T-cell (primary cell): ENCODE data around the gene TMEM38A. TPM values are rescaled to one million over a fixed set of nuclear protein-coding genes. Genes with fewer than 3 reads are reported as not detected.
"Not testable (repeated sequence)": the region's sequence is repeated elsewhere in the genome, so short reads cannot be mapped to it uniquely, and the experiment has no call there.

Experiments
- ATAC-seq, 4 experiments: fragments of 200-7000 bp in 3 of 4; fragments of 150-1000 bp in 1 of 4; cut with Tn5 transposase; replicated peaks in 1 of 4; 1 replicate in 3 of 4; 2 replicates in 1 of 4; pipeline ENCODE4 v1.10.0; 2021; ENCODE audit warnings: moderate library complexity in 3 of 4, mild to moderate bottlenecking in 2 of 4, moderate number of reproducible peaks in 1 of 4
- CTCF ChIA-PET, 2 donors: fragments of 300-600 bp; sonication (Branson Sonifier 250); formaldehyde crosslinking; loops; one replicate each; lab custom pipeline; 2022; ENCODE audit warnings: antibody characterized with exemption in 2 of 2; lab: Charles Lee
- POLR2A ChIA-PET, 2 donors: fragments of 300-600 bp; sonication (Branson Sonifier 250); formaldehyde crosslinking; loops; one replicate each; lab custom pipeline; 2022; ENCODE audit warnings: antibody characterized with exemption in 2 of 2; lab: Charles Lee
- DNase-seq, 35 experiments: peaks; one replicate each; pipeline versions ENCODE4 v3.0.0 to v3.0.0-alpha.2; 2013 to 2023
- H3K27ac ChIP-seq: one replicate; pipeline ENCODE4 v1.5.1; 2013; ENCODE audit warnings: low read length
- H3K27me3 ChIP-seq, 2 experiments: replicated peaks in 1 of 2; 1 replicate in 1 of 2; 2 replicates in 1 of 2; pipeline versions ENCODE4 v1.6.1 to v1.7.0; 2013; ENCODE audit warnings: low read length in 1 of 2, mixed read lengths in 1 of 2; ENCODE audit not compliant: control insufficient read depth in 2 of 2, insufficient read depth in 2 of 2; ENCODE audit errors: extremely low read depth in 1 of 2
- H3K36me3 ChIP-seq, 2 donors: 1 replicate in 1 of 2; 2 replicates in 1 of 2; pipeline versions ENCODE4 v1.6.1 to v1.7.0; 2013; ENCODE audit warnings: low read length in 1 of 2; ENCODE audit not compliant: control insufficient read depth in 2 of 2, insufficient read depth in 1 of 2; ENCODE audit errors: extremely low read depth in 1 of 2
- H3K4me1 ChIP-seq, 2 experiments: 1 replicate in 1 of 2; 2 replicates in 1 of 2; pipeline versions ENCODE4 v1.6.1 to v1.7.0; 2013; ENCODE audit warnings: low read length in 2 of 2, mixed read lengths in 1 of 2; ENCODE audit not compliant: insufficient read depth in 2 of 2, control insufficient read depth in 1 of 2; ENCODE audit errors: extremely low read depth in 1 of 2
- H3K4me3 ChIP-seq, 2 donors: 1 replicate in 1 of 2; 2 replicates in 1 of 2; pipeline versions ENCODE4 v1.5.1 to v1.7.0; 2013; ENCODE audit warnings: mild to moderate bottlenecking in 2 of 2, low read length in 1 of 2, moderate library complexity in 1 of 2; ENCODE audit not compliant: control insufficient read depth in 1 of 2; ENCODE audit errors: extremely low read depth in 1 of 2
- H3K9me3 ChIP-seq: 2 replicates; pipeline ENCODE4 v1.7.0; 2013
- H3K27ac Mint-ChIP-seq, 2 donors: one replicate each; pipeline ENCODE4 v1.8.0; 2020 to 2021; ENCODE audit warnings: mild to moderate bottlenecking in 2 of 2, mixed read lengths in 2 of 2
- H3K27me3 Mint-ChIP-seq, 2 donors: one replicate each; pipeline ENCODE4 v1.8.0; 2021 to 2022; ENCODE audit warnings: mixed read lengths in 2 of 2
- H3K36me3 Mint-ChIP-seq: one replicate; pipeline ENCODE4 v1.8.0; 2021; ENCODE audit warnings: mixed read lengths
- H3K4me1 Mint-ChIP-seq, 3 donors: one replicate each; pipeline ENCODE4 v1.8.0; 2020 to 2022; ENCODE audit warnings: mixed read lengths in 3 of 3, mild to moderate bottlenecking in 1 of 3
- H3K4me3 Mint-ChIP-seq, 3 donors: one replicate each; pipeline ENCODE4 v1.8.0; 2020 to 2022; ENCODE audit warnings: mild to moderate bottlenecking in 3 of 3, mixed read lengths in 3 of 3, moderate library complexity in 3 of 3
- H3K9me3 Mint-ChIP-seq, 3 donors: one replicate each; pipeline ENCODE4 v1.8.0; 2020 to 2022; ENCODE audit warnings: mixed read lengths in 3 of 3
- WGBS: methylation state at CpG from one replicate; pipeline ENCODE4 v1.1.5; 2013; ENCODE audit warnings: missing lambda C conversion rate; ENCODE audit not compliant: insufficient coverage; 5-methylcytosine and 5-hydroxymethylcytosine counted together
- total RNA-seq, 35 experiments: library from RNA in 6 of 35; stranded (reverse) in 6 of 35; fragments of 120-200 nt in 1 of 35; gene quantifications; one replicate each; pipeline versions ENCODE4 v1.2.1 to v1.2.4 and lab custom pipeline; 2013 to 2026

The TMEM38A gene
- total RNA-seq, 5 donors from 2014 or later (not counting 1 experiment from before 2014, with no cell fraction given) = 0.45 to 2.0 (median 0.77) TPM

- Mint-ChIP-seq H3K27me3 (peaks cover 0 to 3% of the 10 kb centered on the region in 2 donors), H3K27ac (no peak overlapping the region), H3K4me1 (no peaks in the 10 kb centered on the region), H3K9me3 (no peaks in the 10 kb centered on the region), H3K36me3 (no peaks in the 10 kb centered on the region), H3K4me3 (no peak overlapping the region)
- WGBS = 93% methylated on average over 6 of the region's 12 CpGs
- ChIA-PET CTCF (no interaction called here), POLR2A (interaction anchor here in 1 of 2 donors (0.5 kb wide), 1 partner anchor 105 kb away, joined by 10 read pairs; no protein-coding TSS in a partner anchor)
- ATAC-seq (no peak), DNase-seq (no peak)
- no peaks in the 10 kb centered on the region for H3K9me3 ChIP-seq
- H3K36me3 ChIP-seq = no peaks in the 10 kb centered on the region
- no peak overlapping the region for H3K27ac ChIP-seq
- no peaks in the 10 kb centered on the region for H3K4me1 ChIP-seq
- peaks cover 0 to 2% of the 10 kb centered on the region in 2 experiments for H3K27me3 ChIP-seq
- H3K4me3 ChIP-seq = no peak overlapping the region
These were observed 10.8 kb downstream of the TMEM38A start for GRCh38 chr19:16671652-16672274.

GRCh38 chr19:16673231-16673630 is 12.3 kb downstream of the TMEM38A start:
- H3K4me3 Mint-ChIP-seq = no peak overlapping the region
- Histone ChIP-seq H3K4me1 (no peaks in the 10 kb centered on the region), H3K4me3 (no peak overlapping the region), H3K9me3 (no peaks in the 10 kb centered on the region), H3K27ac (no peak overlapping the region), H3K36me3 (no peaks in the 10 kb centered on the region), H3K27me3 (peaks cover 0 to 7% of the 10 kb centered on the region in 2 experiments)
- H3K36me3 Mint-ChIP-seq = no peaks in the 10 kb centered on the region
- WGBS = 74% methylated on average over 3 of the region's 3 CpGs
- ATAC-seq (no peak), DNase-seq (no peak)
- no peaks in the 10 kb centered on the region for H3K4me1 Mint-ChIP-seq
- H3K27me3 Mint-ChIP-seq = peaks cover 0 to 3% of the 10 kb centered on the region in 2 donors
- no peaks in the 10 kb centered on the region for H3K9me3 Mint-ChIP-seq
- CTCF ChIA-PET = interaction anchor here in 1 of 2 donors (0.5 kb wide), 1 partner anchor 14 kb away, joined by 3 read pairs; no protein-coding TSS in a partner anchor
- POLR2A ChIA-PET = no interaction called here
- no peak overlapping the region for H3K27ac Mint-ChIP-seq

- H3K36me3 Mint-ChIP-seq, H3K27ac Mint-ChIP-seq, ATAC-seq, H3K27me3 ChIP-seq, H3K9me3 Mint-ChIP-seq, DNase-seq, H3K36me3 ChIP-seq, H3K4me1 Mint-ChIP-seq, POLR2A ChIA-PET, H3K27me3 Mint-ChIP-seq, H3K4me3 ChIP-seq, CTCF ChIA-PET, H3K4me1 ChIP-seq, H3K9me3 ChIP-seq, H3K27ac ChIP-seq, H3K4me3 Mint-ChIP-seq: not testable (repeated sequence)
- 54% methylated on average over 1 of the region's 4 CpGs for WGBS
These were observed 12.9 kb downstream of the TMEM38A start for GRCh38 chr19:16673839-16674238.

- H3K4me1 ChIP-seq = no peaks in the 10 kb centered on the region
- H3K27me3 ChIP-seq = peaks cover 0 to 19% of the 10 kb centered on the region in 2 experiments
- no peaks in the 10 kb centered on the region for H3K9me3 ChIP-seq
- WGBS = 84% methylated on average over 7 of the region's 15 CpGs
- ATAC-seq = no peak
- DNase-seq = no peak
- H3K9me3 Mint-ChIP-seq = peaks cover 0 to 7% (median 5%) of the 10 kb centered on the region in 3 donors
- H3K4me3 ChIP-seq = no peak overlapping the region
- peaks cover 0 to under 1% of the 10 kb centered on the region in 2 donors for H3K36me3 ChIP-seq
- CTCF ChIA-PET = no interaction called here
- H3K36me3 Mint-ChIP-seq = peaks cover 6% of the 10 kb centered on the region
- POLR2A ChIA-PET = no interaction called here
- H3K4me1 Mint-ChIP-seq = no peaks in the 10 kb centered on the region
- H3K27ac Mint-ChIP-seq = no peak overlapping the region
- H3K27ac ChIP-seq = no peak overlapping the region
- H3K4me3 Mint-ChIP-seq = no peak overlapping the region
- peaks cover 0 to 2% of the 10 kb centered on the region in 2 donors for H3K27me3 Mint-ChIP-seq
These were observed 15.3 kb downstream of the TMEM38A start for GRCh38 chr19:16676101-16676798.

GRCh38 chr19:16677055-16677454 is 16.1 kb downstream of the TMEM38A start:
- no peaks in the 10 kb centered on the region for H3K4me1 Mint-ChIP-seq
- Histone ChIP-seq H3K27ac (no peak overlapping the region), H3K27me3 (peaks cover 0 to 19% of the 10 kb centered on the region in 2 experiments), H3K4me1 (no peaks in the 10 kb centered on the region), H3K4me3 (no peak overlapping the region), H3K9me3 (no peaks in the 10 kb centered on the region), H3K36me3 (peaks cover 0 to 2% of the 10 kb centered on the region in 2 donors)
- H3K4me3 Mint-ChIP-seq = no peak overlapping the region
- DNase-seq = no peak
- H3K9me3 Mint-ChIP-seq = peaks cover 0 to 14% (median 9%) of the 10 kb centered on the region in 3 donors
- H3K36me3 Mint-ChIP-seq = peaks cover 7% of the 10 kb centered on the region
- H3K27ac Mint-ChIP-seq = no peak overlapping the region
- ChIA-PET POLR2A (no interaction called here), CTCF (no interaction called here)
- ATAC-seq = no peak
- H3K27me3 Mint-ChIP-seq = peaks cover 0 to 4% of the 10 kb centered on the region in 2 donors

GRCh38 chr19:16678498-16678897 is 17.6 kb downstream of the TMEM38A start:
- no peaks in the 10 kb centered on the region for H3K9me3 ChIP-seq
- H3K4me1 ChIP-seq = no peaks in the 10 kb centered on the region
- ChIA-PET CTCF (no interaction called here), POLR2A (interaction anchor here in 1 of 2 donors (0.7 kb wide), 1 partner anchor 42 kb away, joined by 5 read pairs; no protein-coding TSS in a partner anchor)
- no peak overlapping the region for H3K27ac ChIP-seq
- H3K4me1 Mint-ChIP-seq = no peaks in the 10 kb centered on the region
- no CpG with 5 or more reads among the region's 9 CpGs for WGBS
- no peak overlapping the region for H3K4me3 Mint-ChIP-seq
- ATAC-seq = no peak
- H3K9me3 Mint-ChIP-seq = peaks cover 0 to 14% (median 9%) of the 10 kb centered on the region in 3 donors
- no peak overlapping the region for H3K27ac Mint-ChIP-seq
- no peak for DNase-seq
- no peak overlapping the region for H3K4me3 ChIP-seq
- H3K36me3 ChIP-seq = peaks cover 0 to 2% of the 10 kb centered on the region in 2 donors
- peaks cover 3 to 4% of the 10 kb centered on the region in 2 donors for H3K27me3 Mint-ChIP-seq
- peaks cover 0 to 19% of the 10 kb centered on the region in 2 experiments for H3K27me3 ChIP-seq
- peaks cover 7% of the 10 kb centered on the region for H3K36me3 Mint-ChIP-seq
